H1 (cell line): ENCODE measurements around the gene DCTN2. TPM values are rescaled to one million over a fixed set of nuclear protein-coding genes. Genes with fewer than 3 reads are reported as not detected.

Experiments
- CTCF ChIA-PET: fragments of 300-600 bp; sonication (Branson Sonifier 250); formaldehyde crosslinking; loops from one replicate; lab custom pipeline; 2021; ENCODE audit not compliant: partially characterized antibody; lab: Charles Lee
- POLR2A ChIA-PET: fragments of 300-600 bp; sonication (Branson Sonifier 250); formaldehyde crosslinking; loops from one replicate; lab custom pipeline; 2021; ENCODE audit warnings: inconsistent platforms; ENCODE audit not compliant: partially characterized antibody; lab: Charles Lee
- DNase-seq, 2 experiments: peaks; one replicate each; pipeline versions ENCODE4 v3.0.0 to v3.0.0-alpha.2; 2010 to 2022; ENCODE audit warnings: low spot score in 2 of 2, low read depth in 1 of 2, mixed read lengths in 1 of 2
- FAIRE-seq: peaks from 2 replicates; lab custom pipeline; 2011; peaks lifted over from hg19 to GRCh38; lab: Jason Lieb, UNC
- H2AFZ ChIP-seq: 2 replicates; pipeline ENCODE4 v1.8.1; 2012; ENCODE audit warnings: low read length, inconsistent platforms
- H2AK5ac ChIP-seq: 2 replicates; pipeline ENCODE4 v1.6.1; 2013; ENCODE audit warnings: low read depth, low read length
- H2BK120ac ChIP-seq: replicated peaks from 2 replicates; pipeline ENCODE3; 2013; ENCODE audit warnings: low read depth, low read length, inconsistent platforms
- H2BK12ac ChIP-seq: 2 replicates; pipeline ENCODE4 v1.6.1; 2013; ENCODE audit warnings: low read depth, low read length
- H2BK15ac ChIP-seq: 2 replicates; pipeline ENCODE4 v1.6.1; 2013; ENCODE audit warnings: low read length
- H2BK20ac ChIP-seq: 2 replicates; pipeline ENCODE4 v1.6.1; 2013; ENCODE audit warnings: low read length
- H2BK5ac ChIP-seq: 2 replicates; pipeline ENCODE4 v1.6.1; 2013; ENCODE audit warnings: low read depth, low read length
- H3K14ac ChIP-seq: 2 replicates; pipeline ENCODE4 v1.6.1; 2013; ENCODE audit warnings: inconsistent platforms; ENCODE audit not compliant: insufficient read length
- H3K18ac ChIP-seq: 2 replicates; pipeline ENCODE4 v1.6.1; 2013; ENCODE audit warnings: low read length; ENCODE audit errors: extremely low read depth
- H3K23ac ChIP-seq: 2 replicates; pipeline ENCODE4 v1.6.1; 2013; ENCODE audit warnings: inconsistent platforms; ENCODE audit not compliant: insufficient read length
- H3K23me2 ChIP-seq: 2 replicates; pipeline ENCODE4 v1.6.1; 2013; ENCODE audit warnings: low read depth, low read length
- H3K27ac ChIP-seq: 2 replicates; pipeline ENCODE4 v1.6.1; 2011; ENCODE audit warnings: low read depth, low read length, inconsistent platforms
- H3K27me3 ChIP-seq, 4 experiments: replicated peaks in 1 of 4; 1 replicate in 1 of 4; 2 replicates in 3 of 4; pipeline versions ENCODE4 v1.6.1 to v1.8.1; 2011 to 2013; ENCODE audit warnings: low read length in 3 of 4, mild to moderate bottlenecking in 3 of 4, inconsistent platforms in 2 of 4, mixed read lengths in 2 of 4, moderate library complexity in 1 of 4; ENCODE audit not compliant: control insufficient read depth in 3 of 4, insufficient read depth in 3 of 4; ENCODE audit errors: extremely low read depth in 1 of 4
- H3K36me3 ChIP-seq, 4 experiments: 2 replicates each; pipeline versions ENCODE4 v1.6.1 to v1.8.1; 2011 to 2013; ENCODE audit warnings: mild to moderate bottlenecking in 4 of 4, low read length in 3 of 4, moderate library complexity in 2 of 4, control low read depth in 1 of 4, inconsistent platforms in 1 of 4; ENCODE audit not compliant: insufficient read depth in 4 of 4, control insufficient read depth in 2 of 4
- H3K4ac ChIP-seq: replicated peaks from 2 replicates; pipeline ENCODE3; 2013; ENCODE audit warnings: low read length, low read depth, mixed read lengths, inconsistent platforms; ENCODE audit not compliant: insufficient read length
- H3K4me1 ChIP-seq, 4 experiments: replicated peaks in 1 of 4; 1 replicate in 1 of 4; 2 replicates in 3 of 4; pipeline versions ENCODE4 v1.6.1 to v1.8.1; 2011 to 2013; ENCODE audit warnings: low read length in 3 of 4, inconsistent platforms in 2 of 4, mixed read lengths in 1 of 4; ENCODE audit not compliant: insufficient read depth in 4 of 4, control insufficient read depth in 3 of 4
- H3K4me2 ChIP-seq, 2 experiments: 2 replicates each; pipeline versions ENCODE4 v1.6.1 to v1.8.1; 2011 to 2013; ENCODE audit warnings: low read depth in 2 of 2, low read length in 2 of 2, control low read depth in 1 of 2, inconsistent platforms in 1 of 2, mild to moderate bottlenecking in 1 of 2; ENCODE audit not compliant: insufficient read depth in 1 of 2
- H3K4me3 ChIP-seq, 4 experiments: fragments of 200-600, 300-600 bp in 1 of 4; sonication (generic), shearing (Covaris generic), sonication (Bioruptor Twin) in 1 of 4; 2 replicates each; pipeline versions ENCODE4 v1.5.1 to v1.8.1; 2011 to 2016; ENCODE audit warnings: low read length in 4 of 4, low read depth in 3 of 4, control low read depth in 2 of 4, inconsistent platforms in 2 of 4, mild to moderate bottlenecking in 2 of 4, mixed read lengths in 1 of 4, moderate library complexity in 1 of 4; ENCODE audit not compliant: insufficient read depth in 2 of 4; ENCODE audit errors: extremely low read depth in 1 of 4
- H3K56ac ChIP-seq: replicated peaks from 2 replicates; pipeline ENCODE3; 2013; ENCODE audit warnings: low read depth, mild to moderate bottlenecking, mixed read lengths, low read length, inconsistent platforms; ENCODE audit not compliant: insufficient read length
- H3K79me1 ChIP-seq: 2 replicates; pipeline ENCODE4 v1.6.1; 2013; ENCODE audit warnings: low read depth, low read length, control low read depth
- H3K79me2 ChIP-seq, 2 experiments: 2 replicates each; pipeline versions ENCODE4 v1.6.1 to v1.8.1; 2012 to 2013; ENCODE audit warnings: low read length in 2 of 2, mild to moderate bottlenecking in 2 of 2, inconsistent platforms in 1 of 2; ENCODE audit not compliant: insufficient read depth in 2 of 2, control insufficient read depth in 1 of 2
- H3K9ac ChIP-seq, 4 experiments: replicated peaks in 1 of 4; 1 replicate in 1 of 4; 2 replicates in 3 of 4; pipeline versions ENCODE4 v1.6.1 to v1.8.1; 2011 to 2013; ENCODE audit warnings: low read depth in 3 of 4, low read length in 3 of 4, control low read depth in 2 of 4, mild to moderate bottlenecking in 2 of 4, moderate library complexity in 2 of 4, inconsistent platforms in 1 of 4; ENCODE audit errors: extremely low read depth in 1 of 4
- H3K9me3 ChIP-seq, 2 experiments: 2 replicates each; pipeline versions ENCODE4 v1.6.1 to v1.8.1; 2012 to 2013; ENCODE audit warnings: mild to moderate bottlenecking in 2 of 2, moderate library complexity in 2 of 2, control low read depth in 1 of 2, inconsistent platforms in 1 of 2, low read depth in 1 of 2, low read length in 1 of 2, mixed read lengths in 1 of 2; ENCODE audit not compliant: insufficient read depth in 2 of 2
- H4K20me1 ChIP-seq, 2 experiments: replicated peaks in 1 of 2; 2 replicates each; pipeline versions ENCODE3 to v1.8.1; 2011 to 2013; ENCODE audit warnings: inconsistent platforms in 2 of 2, low read length in 2 of 2, mild to moderate bottlenecking in 1 of 2; ENCODE audit not compliant: insufficient read depth in 2 of 2, control insufficient read depth in 1 of 2
- H4K5ac ChIP-seq: 2 replicates; pipeline ENCODE4 v1.6.1; 2013; ENCODE audit warnings: low read length, low read depth, mixed read lengths, inconsistent platforms; ENCODE audit not compliant: insufficient read length
- H4K8ac ChIP-seq: 2 replicates; pipeline ENCODE4 v1.8.0; 2013; ENCODE audit warnings: mild to moderate bottlenecking, moderate library complexity, low read length, inconsistent platforms; ENCODE audit not compliant: insufficient read depth; ENCODE audit errors: extremely low read depth
- H4K91ac ChIP-seq: replicated peaks from 2 replicates; pipeline ENCODE3; 2013; ENCODE audit warnings: low read length, mixed read lengths, inconsistent platforms; ENCODE audit not compliant: insufficient read length
- ATF3 ChIP-seq: IDR thresholded peaks from 2 replicates; pipeline ENCODE4 v1.6.1; 2011; ENCODE audit warnings: low read depth, mild to moderate bottlenecking, low read length; ENCODE audit not compliant: insufficient read depth
- CBX8 ChIP-seq: fragments of 300-800, 300-1000 bp; sonication (generic); IDR thresholded peaks from 2 replicates; pipeline ENCODE4 v1.7.1; 2016; ENCODE audit warnings: low read depth, low read length, borderline replicate concordance
- CREB1 ChIP-seq: IDR thresholded peaks from 2 replicates; pipeline ENCODE4 v1.6.1; 2012; ENCODE audit warnings: inconsistent platforms
- SAP30 ChIP-seq: fragments of 300-600 bp; sonication (generic); IDR thresholded peaks from 2 replicates; pipeline ENCODE4 v1.7.1; 2012; ENCODE audit warnings: low read length, moderate library complexity, mild to moderate bottlenecking, inconsistent platforms; ENCODE audit not compliant: insufficient read depth, insufficient replicate concordance
- SRF ChIP-seq: IDR thresholded peaks from 2 replicates; pipeline ENCODE4 v1.6.1; 2011; ENCODE audit warnings: mild to moderate bottlenecking, low read depth, low read length, moderate library complexity
- ZNF274 ChIP-seq: IDR thresholded peaks from 2 replicates; pipeline ENCODE4 v1.7.0; 2012; ENCODE audit warnings: low read length, borderline replicate concordance; ENCODE audit errors: extremely low read depth
- WGBS, 2 experiments: shearing (Covaris generic) in 1 of 2; methylation state at CpG; one replicate each; pipeline versions ENCODE4 v1.1.6 to v1.1.7; 2013 to 2015; ENCODE audit warnings: low lambda C conversion rate in 2 of 2, mixed read lengths in 2 of 2, inconsistent platforms in 1 of 2, low coverage in 1 of 2, missing lambda C conversion rate in 1 of 2; ENCODE audit not compliant: insufficient replicate concordance in 2 of 2, insufficient coverage in 1 of 2, insufficient read length in 1 of 2; ENCODE audit errors: extremely low coverage in 1 of 2, missing lambda C conversion rate in 1 of 2; 5-methylcytosine and 5-hydroxymethylcytosine counted together
- polyA plus RNA-seq, 7 experiments: library from polyadenylated mRNA; depleted of rRNA in 3 of 7; stranded (reverse) in 5 of 7; unstranded in 2 of 7; fragments of >200 nt in 5 of 7; fragments of 200-250 nt in 2 of 7; gene quantifications; 1 replicate in 5 of 7; 2 replicates in 1 of 7; 4 replicates in 1 of 7; pipeline versions ENCODE4 v1.2.1 to v1.2.3, GENCODE V29; 2011 to 2013; ENCODE audit warnings: missing spikeins in 2 of 7, mixed read lengths in 2 of 7
- total RNA-seq: library from RNA; stranded (reverse); fragmentation: NEBNext Ultra II Directional; extraction: Animal tissue kit (Norgen Biotek cat#: 25700); gene quantifications from 2 replicates; pipeline ENCODE4 v1.2.1, GENCODE V29; 2021
- TF ChIP-seq, protein P1 (sequence below), 3 experiments: IDR thresholded peaks; 1 replicate in 2 of 3; 2 replicates in 1 of 3; pipeline versions ENCODE4 v1.5.1 to v1.6.1; 2011; ENCODE audit warnings: low read length in 3 of 3, mild to moderate bottlenecking in 3 of 3, inconsistent platforms in 2 of 3, low read depth in 1 of 3, moderate library complexity in 1 of 3; ENCODE audit not compliant: insufficient read depth in 1 of 3; ENCODE audit errors: control extremely low read depth in 1 of 3

DCTN2 gene
- total and polyA plus RNA-seq, 2 of the 8 experiments (the other 6 are each of a cell fraction or from before 2014, with no cell fraction given) = 90.3 to 91.9 TPM

- H3K56ac ChIP-seq = no peak overlapping the region
- H3K23me2 ChIP-seq = peaks cover 13% of the 10 kb centered on the region
- CTCF ChIA-PET = interaction anchor here (0.6 to 3.1 kb wide), 7 partner anchors 10 to 174 kb away, joined by 3 to 26 read pairs (median 3); no protein-coding TSS in a partner anchor
- no peak overlapping the region for H3K27ac ChIP-seq
- no peak overlapping the region for H2BK12ac ChIP-seq
- no peak overlapping the region for H4K5ac ChIP-seq
- peaks cover 0 to 5% (median 3%) of the 10 kb centered on the region in 4 experiments; a peak in 2 of 7 replicates for H3K27me3 ChIP-seq
- H3K4ac ChIP-seq = no peak overlapping the region
- H4K8ac ChIP-seq = no peak overlapping the region
- no peak for FAIRE-seq
- H3K4me2 ChIP-seq = peak overlapping the region; percentile 40 to 69; a peak in 3 of 4 replicates
- TF ChIP-seq CREB1 (no peak), SRF (no peak), ZNF274 (no peak), SAP30 (no peak), CBX8 (no peak), ATF3 (no peak)
- TF ChIP-seq, protein P1, sequence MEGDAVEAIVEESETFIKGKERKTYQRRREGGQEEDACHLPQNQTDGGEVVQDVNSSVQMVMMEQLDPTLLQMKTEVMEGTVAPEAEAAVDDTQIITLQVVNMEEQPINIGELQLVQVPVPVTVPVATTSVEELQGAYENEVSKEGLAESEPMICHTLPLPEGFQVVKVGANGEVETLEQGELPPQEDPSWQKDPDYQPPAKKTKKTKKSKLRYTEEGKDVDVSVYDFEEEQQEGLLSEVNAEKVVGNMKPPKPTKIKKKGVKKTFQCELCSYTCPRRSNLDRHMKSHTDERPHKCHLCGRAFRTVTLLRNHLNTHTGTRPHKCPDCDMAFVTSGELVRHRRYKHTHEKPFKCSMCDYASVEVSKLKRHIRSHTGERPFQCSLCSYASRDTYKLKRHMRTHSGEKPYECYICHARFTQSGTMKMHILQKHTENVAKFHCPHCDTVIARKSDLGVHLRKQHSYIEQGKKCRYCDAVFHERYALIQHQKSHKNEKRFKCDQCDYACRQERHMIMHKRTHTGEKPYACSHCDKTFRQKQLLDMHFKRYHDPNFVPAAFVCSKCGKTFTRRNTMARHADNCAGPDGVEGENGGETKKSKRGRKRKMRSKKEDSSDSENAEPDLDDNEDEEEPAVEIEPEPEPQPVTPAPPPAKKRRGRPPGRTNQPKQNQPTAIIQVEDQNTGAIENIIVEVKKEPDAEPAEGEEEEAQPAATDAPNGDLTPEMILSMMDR (IDR thresholded peaks at IDR 0.05; ENCODE audit: control extremely low read depth in 1 of 3, insufficient read depth in 1 of 3, low read depth in 1 of 3, low read length in 3 of 3) = no peak
- TF ChIP-seq, all 59 proteins: peak for 0
- Histone ChIP-seq H2AFZ (no peak overlapping the region), H2BK15ac (no peak overlapping the region), H4K20me1 (peaks cover 7 to 9% of the 10 kb centered on the region in 2 experiments), H3K4me3 (peak overlapping the region in 2 of 4 experiments; percentile 11 to 12; a peak in 1 of 8 replicates), H2BK20ac (no peak overlapping the region), H2AK5ac (no peak overlapping the region), H3K18ac (no peak overlapping the region), H3K23ac (no peak overlapping the region), H3K4me1 (peaks cover 4 to 20% (median 11%) of the 10 kb centered on the region in 4 experiments; a peak in 6 of 7 replicates), H2BK5ac (no peak overlapping the region), H3K36me3 (no peaks in the 10 kb centered on the region; a peak in 1 of 8 replicates), H3K79me2 (peaks cover 0 to 34% of the 10 kb centered on the region in 2 experiments; a peak in 2 of 4 replicates), H3K14ac (no peak overlapping the region), H3K9ac (peak overlapping the region in 1 of 4 experiments; percentile 22; a peak in 1 of 7 replicates), H4K91ac (no peak overlapping the region), H3K9me3 (no peaks in the 10 kb centered on the region), H2BK120ac (no peak overlapping the region), H3K79me1 (peaks cover 10% of the 10 kb centered on the region)
- WGBS, 2 experiments = 86% methylated on average over 2 of the region's 2 CpGs; no CpG with 5 or more reads in 1 of the 2 experiments
- POLR2A ChIA-PET = interaction anchor here (0.6 to 2.5 kb wide), 10 partner anchors 12 to 93 kb away, joined by 3 to 9 read pairs (median 4); partner anchors contain the start of gene DDIT3
- no peak for DNase-seq
Measured at GRCh38 chr12:57552306-57552651, 5.3 kb upstream of the DCTN2 start.
